Stimulated activated naive CD8-positive, alpha-beta T cell treated with anti-CD3 and anti-CD28 coated beads, Interleukin-15, Interleukin-2, amounts not matched to agents 100 U/mL and 50 U/mL, for 24 hours (primary cell): ENCODE measurements around the gene COMMD4.
"Not testable (repeated sequence)": the region's sequence is repeated elsewhere in the genome, so short reads cannot be mapped to it uniquely, and the experiment has no call there.

Experiments used
- ATAC-seq: fragments of 150-1000 bp; cut with Tn5 transposase; one replicate; pipeline ENCODE4 v1.10.0; 2021
- DNase-seq: peaks from one replicate; pipeline ENCODE4 v3.0.0; 2021

Gene COMMD4

GRCh38 chr15:75335705-75336355, at the start of gene COMMD4:
TSS of gene COMMD4 (plus strand) at chr15:75336063. CDS start at chr15:75336090, 27 bp downstream.
- ATAC-seq = peak; percentile 78

DNA sequence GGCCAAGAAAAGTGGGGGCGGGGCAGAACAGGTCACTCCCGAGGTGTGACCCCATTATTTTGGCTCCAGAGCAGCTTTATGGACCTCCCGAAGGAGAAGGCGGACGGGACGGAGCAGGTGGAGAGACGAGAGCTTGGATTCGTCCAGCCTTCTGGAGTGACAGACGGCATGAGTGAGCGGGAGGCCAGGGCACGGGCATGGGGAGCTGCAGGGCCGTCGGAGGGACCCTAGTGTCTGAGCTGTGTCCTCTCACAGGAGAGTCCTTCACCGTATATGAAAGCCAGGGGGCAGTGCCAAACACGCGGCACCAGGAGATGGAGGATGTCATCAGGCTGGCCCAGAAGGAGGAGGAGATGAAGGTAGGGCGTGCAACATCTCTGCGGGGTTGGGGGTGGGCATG, 42.2 kb upstream of the COMMD4 start:
- not testable (repeated sequence) for ATAC-seq, DNase-seq

More at GRCh38 chr15:75335705-75336355, at the start of gene COMMD4:
- peak; percentile 90 for DNase-seq

DNA sequence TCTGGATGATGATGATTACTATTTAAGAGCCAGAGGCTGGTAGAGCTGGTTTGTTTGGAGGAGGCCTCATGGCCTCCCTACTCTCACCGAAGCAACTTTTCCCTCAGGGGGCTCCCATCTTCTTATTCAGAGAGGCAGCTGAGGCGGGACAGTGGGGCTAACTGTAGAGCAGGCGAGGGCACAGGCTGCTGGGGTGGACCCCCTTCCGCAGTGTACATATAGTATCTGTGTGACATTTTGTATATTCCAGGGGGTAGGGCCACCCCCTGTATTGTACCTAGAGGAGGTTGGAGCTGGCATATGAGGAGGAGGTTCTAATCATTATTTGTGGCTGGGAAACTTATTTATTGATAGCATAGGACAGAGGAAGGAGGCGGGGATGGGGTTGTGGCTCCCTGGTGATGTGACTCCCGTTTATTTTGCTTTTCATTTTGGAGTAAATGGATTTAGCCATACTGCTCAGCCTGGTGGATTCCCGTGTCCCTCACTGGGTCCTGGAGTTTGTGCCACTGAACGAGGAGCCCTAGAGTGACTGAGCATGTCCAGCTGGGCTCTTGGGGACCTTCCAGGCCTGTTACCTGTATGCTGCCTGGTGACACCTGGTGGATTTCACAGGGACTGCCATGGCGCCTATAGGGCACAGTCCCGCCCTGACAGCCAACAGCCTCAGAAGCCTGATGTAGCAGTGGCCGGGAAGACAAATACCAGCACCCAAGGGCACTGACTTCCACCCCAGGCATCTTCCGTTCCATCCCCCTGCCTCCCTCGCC, 37.1 kb upstream of the COMMD4 start:
- not testable (repeated sequence) for DNase-seq

DNA sequence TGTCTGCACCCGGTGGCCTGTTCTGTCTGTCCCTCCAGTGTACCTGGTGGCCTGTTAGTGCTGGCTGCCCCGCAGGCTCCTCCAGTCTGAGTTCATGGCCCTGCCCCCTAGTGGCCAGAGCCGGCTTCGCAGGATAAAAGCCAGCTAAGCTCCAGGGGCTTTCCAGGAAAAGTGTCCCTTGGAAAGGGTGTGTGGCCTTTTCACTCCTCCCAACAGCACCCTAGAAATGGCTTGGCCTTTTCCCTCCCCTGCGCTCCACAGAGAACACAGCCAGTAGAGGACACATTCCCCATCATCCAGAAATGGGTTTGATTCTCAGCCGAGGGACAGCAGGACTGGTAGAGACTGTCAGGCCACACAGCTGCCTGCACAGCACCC, 36.6 kb upstream of the COMMD4 start:
- ATAC-seq (peak; percentile 94), DNase-seq (peak; percentile 68)

More for the DNA sequence above, 37.1 kb upstream of the COMMD4 start:
- ATAC-seq = peak; percentile 94

DNA sequence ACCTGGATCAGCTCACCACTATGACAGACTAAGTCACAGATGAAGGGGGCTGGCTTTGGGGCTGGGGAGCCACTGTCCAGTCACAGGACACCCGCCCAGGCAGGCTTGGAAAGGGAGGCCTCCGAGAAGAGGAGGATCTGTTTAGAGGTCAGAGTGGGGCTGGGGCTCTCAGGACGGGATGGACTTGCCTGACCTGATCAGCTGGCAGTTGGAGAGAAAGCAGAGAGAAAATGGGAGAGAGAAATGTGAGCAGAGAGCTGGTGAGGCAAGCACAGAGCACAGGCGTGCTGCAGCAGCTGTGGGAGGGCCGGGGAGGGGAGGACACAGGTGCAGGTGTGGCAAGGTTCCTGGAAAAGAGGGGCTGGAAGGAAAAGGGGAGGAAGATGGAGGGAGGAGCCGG, 35.8 kb upstream of the COMMD4 start:
- ATAC-seq, DNase-seq: not testable (repeated sequence)

DNA sequence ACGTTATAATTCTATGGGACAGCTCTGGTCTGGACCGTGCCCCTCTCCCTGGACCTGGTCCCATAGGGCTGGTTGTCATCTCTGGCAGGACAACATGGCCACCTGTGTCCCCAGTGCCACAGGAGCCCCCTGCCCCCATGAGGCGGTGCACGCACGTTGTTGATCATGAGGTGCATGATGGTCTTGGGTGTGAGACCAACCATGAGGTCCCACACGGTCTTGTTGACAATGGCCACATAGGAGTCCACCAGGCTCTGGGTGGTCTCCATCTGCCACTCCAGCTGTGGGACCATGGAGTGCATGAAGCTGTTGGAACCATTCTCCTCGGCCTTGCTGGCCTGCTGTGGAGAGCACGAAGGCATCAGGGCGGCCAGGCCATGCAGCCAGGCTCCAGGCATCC, 33.5 kb upstream of the COMMD4 start:
- no peak for ATAC-seq
- DNase-seq = no peak

DNA sequence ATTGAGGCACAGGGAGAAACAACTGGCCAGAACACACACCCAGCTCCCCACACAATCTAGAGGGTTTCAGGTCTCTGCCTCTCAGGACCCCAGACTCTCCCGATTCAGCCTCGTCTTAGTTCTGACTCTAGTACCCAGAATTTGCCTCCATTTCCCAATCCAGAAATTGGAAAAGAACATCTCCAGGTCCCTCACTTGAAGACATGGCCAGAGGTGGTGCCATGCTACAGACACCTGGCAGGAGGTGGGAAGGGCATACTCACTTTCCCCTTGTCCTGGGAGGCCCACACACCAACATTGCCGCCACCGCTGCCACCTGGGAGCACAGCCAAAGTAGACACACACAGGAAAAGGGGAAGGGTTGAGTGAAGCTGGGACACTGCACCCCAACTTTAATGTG, 33.1 kb upstream of the COMMD4 start:
- not testable (repeated sequence) for DNase-seq, ATAC-seq

GRCh38 chr15:75306188-75306587, 29.7 kb upstream of the COMMD4 start:
- ATAC-seq = no peak
- no peak for DNase-seq

GRCh38 chr15:75307778-75308390, 28.0 kb upstream of the COMMD4 start:
- peak; percentile 35 for DNase-seq

DNA sequence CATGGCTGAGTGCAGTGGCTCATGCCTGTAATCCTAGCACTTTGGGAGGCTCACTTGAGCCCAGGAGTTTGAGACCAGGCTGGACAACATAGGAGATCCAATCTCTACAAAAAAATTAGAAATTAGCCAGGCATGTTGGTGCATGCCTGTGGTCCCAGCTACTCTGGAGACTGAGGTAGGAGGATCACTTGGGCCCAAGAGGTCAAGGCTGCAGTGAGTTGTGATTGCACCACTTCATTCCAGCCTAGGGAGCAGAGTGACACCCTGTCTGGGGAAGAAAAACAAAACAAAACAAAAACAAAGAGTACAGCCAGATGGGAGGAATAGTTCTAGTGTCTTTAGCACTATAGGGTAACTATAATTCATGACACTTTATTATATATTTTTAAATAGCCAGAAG, 26.2 kb upstream of the COMMD4 start:
- no peak for DNase-seq
- ATAC-seq = no peak

More at GRCh38 chr15:75307778-75308390, 28.0 kb upstream of the COMMD4 start:
- peak; percentile 73 for ATAC-seq

GRCh38 chr15:75312548-75312947, 23.3 kb upstream of the COMMD4 start:
- DNase-seq = not testable (repeated sequence)
- peak; percentile 55 for ATAC-seq

- ATAC-seq = no peak
- DNase-seq = no peak
Observed at GRCh38 chr15:75313116-75313845, 22.6 kb upstream of the COMMD4 start.

DNA sequence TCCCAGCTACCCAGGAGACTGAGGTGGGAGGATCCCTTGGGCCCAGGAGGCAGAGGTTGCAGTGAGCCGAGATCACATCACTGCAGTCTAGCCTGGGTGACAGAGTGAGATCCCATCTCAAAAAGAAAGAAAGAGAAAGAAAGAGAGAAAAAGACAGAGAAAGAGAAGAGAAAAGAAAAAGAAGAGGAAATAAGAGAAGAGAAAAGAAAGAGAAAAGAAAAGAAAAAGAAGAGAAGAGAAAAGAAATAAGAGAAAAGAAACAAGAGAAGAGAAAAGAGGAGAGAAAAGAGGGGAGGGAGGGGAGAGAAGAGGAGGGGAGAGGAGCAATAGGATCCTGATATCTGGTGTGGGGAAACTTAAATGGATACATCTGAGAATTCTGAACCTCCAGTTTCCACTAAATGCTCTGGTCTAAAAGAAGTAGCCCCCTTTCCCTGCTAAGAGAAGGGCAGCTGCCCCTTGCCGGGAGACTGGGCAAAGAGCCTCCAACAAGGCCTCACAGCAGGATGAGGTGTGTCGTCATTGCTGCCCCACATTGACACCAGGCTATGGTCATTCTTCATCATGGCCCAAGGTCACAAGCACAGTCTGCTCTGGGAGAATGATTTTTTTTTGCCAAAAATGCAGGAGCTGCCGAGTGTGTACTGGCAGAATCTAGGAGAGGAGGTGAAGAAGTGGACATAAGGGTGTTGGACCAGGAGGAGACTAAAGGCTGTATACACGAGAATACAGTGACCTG, 21.1 kb upstream of the COMMD4 start:
- DNase-seq = no peak
- no peak for ATAC-seq

DNA sequence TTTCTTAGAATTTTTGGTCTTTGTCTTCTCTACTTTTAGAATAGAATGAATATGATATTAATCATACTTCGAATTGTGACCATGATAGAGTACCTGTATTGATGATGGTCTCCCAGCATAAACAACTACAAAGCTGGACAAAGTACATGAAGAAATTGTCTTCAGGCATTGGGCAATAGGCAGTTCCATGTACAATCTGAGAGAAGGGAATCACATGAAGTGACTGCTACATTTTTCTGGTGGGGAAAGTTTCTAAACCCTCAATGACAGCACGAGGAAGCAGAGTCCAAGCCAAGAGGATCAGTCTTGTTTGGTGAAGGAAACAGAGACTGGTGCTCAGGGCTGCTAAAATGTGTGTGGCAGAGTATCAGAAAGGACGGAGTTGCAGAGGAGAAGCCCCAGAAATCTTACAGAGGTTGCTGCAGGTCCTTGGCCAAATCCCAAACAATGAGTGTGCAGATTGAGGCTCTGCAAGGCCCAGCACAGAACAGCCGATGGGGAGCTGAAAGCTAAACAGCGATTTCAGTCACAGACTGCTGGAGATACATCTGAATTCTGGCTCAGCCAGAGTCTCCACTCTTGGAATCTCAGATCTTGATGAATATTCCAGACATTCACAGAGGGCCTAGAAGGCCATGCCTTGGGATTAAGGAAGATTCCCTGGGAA, 16.5 kb upstream of the COMMD4 start:
- DNase-seq, ATAC-seq: not testable (repeated sequence)

GRCh38 chr15:75321711-75322110, 14.2 kb upstream of the COMMD4 start:
- no peak for DNase-seq
- no peak for ATAC-seq

DNA sequence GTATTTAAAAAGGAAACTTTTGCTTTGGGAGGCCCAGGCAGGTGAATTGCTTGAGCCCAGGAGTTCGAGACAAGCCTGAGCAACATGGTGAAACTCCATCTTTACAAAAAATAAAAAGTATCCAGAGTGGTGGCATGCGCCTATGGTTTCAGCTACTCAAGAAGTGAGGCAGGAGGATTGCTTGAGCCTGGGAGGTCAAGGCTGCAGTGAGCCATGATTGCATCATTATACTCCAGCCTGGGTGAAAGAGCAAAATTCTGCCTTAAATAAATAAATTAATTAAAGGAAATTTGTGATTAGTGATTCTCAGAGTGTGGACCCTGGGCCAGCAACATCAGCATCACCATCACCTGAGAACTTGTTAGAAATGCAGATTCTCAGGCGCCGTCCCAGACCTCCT, 9.9 kb upstream of the COMMD4 start:
- ATAC-seq = no peak
- no peak for DNase-seq

DNA sequence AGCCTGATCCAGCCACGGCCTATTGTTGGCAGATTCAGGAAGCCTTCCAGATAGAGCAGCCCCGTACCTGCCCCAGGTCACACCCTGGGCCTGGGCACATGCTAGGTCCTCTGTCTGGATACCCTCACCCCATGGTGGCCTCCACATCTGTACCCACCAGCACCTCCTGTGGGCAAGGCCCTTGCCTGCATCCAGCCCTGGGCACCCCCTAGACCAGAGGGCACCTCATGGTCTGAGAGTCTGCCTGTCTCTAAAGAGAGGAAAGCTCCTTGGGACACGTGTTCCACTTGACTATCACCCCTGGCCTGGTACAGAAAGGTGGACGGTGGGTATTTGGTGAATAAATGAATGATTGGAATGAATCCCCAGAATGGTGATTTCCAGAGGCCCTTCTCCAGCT, 8.9 kb upstream of the COMMD4 start:
- DNase-seq (no peak), ATAC-seq (no peak)

DNA sequence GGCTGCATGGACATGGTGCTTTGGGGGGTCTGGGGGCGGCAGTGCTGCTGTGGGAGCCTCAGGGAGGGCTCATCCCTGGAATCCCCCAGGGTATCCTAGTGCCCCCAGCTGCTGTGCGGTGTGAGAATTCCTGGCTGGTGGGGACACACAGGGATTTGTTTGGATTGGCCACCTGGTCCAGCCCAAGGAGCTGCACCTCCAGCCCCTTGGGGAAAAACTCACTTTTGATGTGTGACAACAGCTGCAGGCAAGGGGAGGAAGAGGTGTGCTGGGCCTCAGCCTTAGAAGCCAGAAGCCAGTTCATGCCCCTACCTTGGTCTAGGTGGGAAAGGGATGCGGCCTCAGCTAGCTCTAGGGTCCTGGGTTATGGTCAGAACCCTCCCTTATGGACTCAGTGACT, 8.4 kb upstream of the COMMD4 start:
- no peak for ATAC-seq

GRCh38 chr15:75328493-75329314, 7.2 kb upstream of the COMMD4 start:
- no peak for DNase-seq
- ATAC-seq = no peak

More for the DNA sequence above, 8.4 kb upstream of the COMMD4 start:
- no peak for DNase-seq

GRCh38 chr15:75329571-75329970, 6.3 kb upstream of the COMMD4 start:
- no peak for DNase-seq
- ATAC-seq = no peak
